A673 (cell line): ENCODE measurements around the gene ZNF33B. TPM values are rescaled to one million over a fixed set of nuclear protein-coding genes. Genes with fewer than 3 reads are reported as not detected.

ENCODE experiments used
- BruUV-seq: library from RNA; stranded (reverse); fragments of 400-500 nt; replicated peaks from 2 replicates; lab custom pipeline; 2021; lab: Mats Ljungman, UMichigan
- CTCF ChIA-PET: fragments of 300-600 bp; sonication (Branson Sonifier 250); formaldehyde crosslinking; loops from one replicate; lab custom pipeline; 2022; ENCODE audit warnings: antibody characterized with exemption; lab: Charles Lee
- POLR2A ChIA-PET: fragments of 300-600 bp; sonication (Branson Sonifier 250); formaldehyde crosslinking; loops from one replicate; lab custom pipeline; 2022; ENCODE audit warnings: antibody characterized with exemption; ENCODE audit not compliant: low non-redundant PET; lab: Charles Lee
- DNase-seq: peaks from one replicate; pipeline ENCODE4 v3.0.0-alpha.2; 2015; ENCODE audit warnings: low spot score
- H3K27ac ChIP-seq: fragments of 200-600 bp; sonication (generic); 2 replicates; pipeline ENCODE4 v1.5.1; 2016; ENCODE audit warnings: mixed run types, low read depth, mild to moderate bottlenecking, mixed read lengths, antibody characterized with exemption, low read length; ENCODE audit not compliant: poor library complexity, severe bottlenecking
- H3K27me3 ChIP-seq: fragments of 200-600 bp; sonication (generic); replicated peaks from 2 replicates; pipeline ENCODE4 v1.6.1; 2017; ENCODE audit warnings: mixed run types, low read depth, mild to moderate bottlenecking, mixed read lengths, antibody characterized with exemption, low read length; ENCODE audit not compliant: insufficient read depth, poor library complexity
- H3K36me3 ChIP-seq: fragments of 200-600 bp; sonication (generic); 2 replicates; pipeline ENCODE4 v1.6.1; 2016; ENCODE audit warnings: mixed run types, mild to moderate bottlenecking, mixed read lengths, antibody characterized with exemption, low read length; ENCODE audit not compliant: insufficient read depth, poor library complexity, severe bottlenecking
- H3K4me1 ChIP-seq: fragments of 200-600 bp; sonication (generic); 2 replicates; pipeline ENCODE4 v1.6.1; 2017; ENCODE audit warnings: mixed run types, mild to moderate bottlenecking, mixed read lengths, antibody characterized with exemption, low read length; ENCODE audit not compliant: insufficient read depth, poor library complexity, severe bottlenecking
- H3K4me3 ChIP-seq: fragments of 200-600 bp; sonication (generic); 2 replicates; pipeline ENCODE4 v1.5.1; 2016; ENCODE audit warnings: low read depth, mixed run types, mild to moderate bottlenecking, mixed read lengths, low read length; ENCODE audit not compliant: poor library complexity, severe bottlenecking
- H3K9me3 ChIP-seq: fragments of 200-600 bp; sonication (generic); 2 replicates; pipeline ENCODE4 v1.6.1; 2016; ENCODE audit warnings: mixed run types, low read depth, mild to moderate bottlenecking, mixed read lengths, antibody characterized with exemption, low read length; ENCODE audit not compliant: poor library complexity, severe bottlenecking
- CTCF ChIP-seq: fragments of 300-800, 200-600 bp; sonication (generic); conservative IDR thresholded peaks from 2 replicates; pipeline ENCODE4 v1.5.1; 2017; ENCODE audit warnings: low read depth, mild to moderate bottlenecking, antibody characterized with exemption, low read length, moderate library complexity, mixed read lengths
- EZH2 ChIP-seq: fragments of 200-600 bp; sonication (generic); IDR thresholded peaks from 2 replicates; pipeline ENCODE4 v1.6.1; 2017; ENCODE audit warnings: borderline replicate concordance, low read depth, mild to moderate bottlenecking, mixed read lengths, antibody characterized with exemption, low read length; ENCODE audit not compliant: poor library complexity, severe bottlenecking
- intact Hi-C: fragments of 100-400 bp; cut with micrococcal nuclease; formaldehyde crosslinking; loops from one replicate; pipeline ENCODE4 v1.10.0; 2022; ENCODE audit not compliant: unreplicated experiment
- total RNA-seq: library from RNA; stranded (reverse); gene quantifications from 2 replicates; pipeline ENCODE4 v1.2.3, GENCODE V29; 2021

ZNF33B gene
- total RNA-seq, 1 experiment from 2014 or later, result 18.3 TPM

- CTCF ChIA-PET, result no interaction called here
- Histone ChIP-seq H3K27me3 (no peaks in the 10 kb centered on the region), H3K4me1 (peaks cover 5% of the 10 kb centered on the region), H3K9me3 (no peaks in the 10 kb centered on the region), H3K4me3 (peak overlapping the region; percentile 72), H3K36me3 (no peaks in the 10 kb centered on the region), H3K27ac (peak overlapping the region; percentile 93)
- no peak for DNase-seq
- intact Hi-C loops, result no loop called here
- TF ChIP-seq EZH2, result no peak
- no peak for TF ChIP-seq CTCF
- BruUV-seq, result no TSS peak
- POLR2A ChIA-PET, result no interaction called here
These were observed 476 bp upstream of the ZNF33B start for GRCh38 chr10:42638821-42639270.

GRCh38 chr10:42637648-42638054 is 719 bp downstream of the ZNF33B start:
- no peak for DNase-seq
- Histone ChIP-seq H3K4me1 (peaks cover 5% of the 10 kb centered on the region), H3K27me3 (no peaks in the 10 kb centered on the region), H3K4me3 (peak overlapping the region; percentile 72), H3K9me3 (no peaks in the 10 kb centered on the region), H3K36me3 (no peaks in the 10 kb centered on the region), H3K27ac (peak overlapping the region; percentile 93)
- intact Hi-C loops, result no loop called here
- POLR2A ChIA-PET, result no interaction called here
- BruUV-seq, result no TSS peak
- CTCF ChIA-PET, result no interaction called here
- no peak for TF ChIP-seq CTCF
- no peak for TF ChIP-seq EZH2

- Histone ChIP-seq H3K4me1 (peaks cover 5% of the 10 kb centered on the region), H3K9me3 (no peaks in the 10 kb centered on the region), H3K36me3 (no peaks in the 10 kb centered on the region), H3K27ac (peak overlapping the region; percentile 93), H3K27me3 (no peaks in the 10 kb centered on the region), H3K4me3 (peak overlapping the region; percentile 72)
- ChIA-PET POLR2A (no interaction called here), CTCF (no interaction called here)
- TSS peak; percentile 37 for BruUV-seq
- no peak for TF ChIP-seq EZH2
- TF ChIP-seq CTCF, result no peak
- intact Hi-C loops, result no loop called here
- DNase-seq, result no peak
These were observed 1.2 kb downstream of the ZNF33B start for GRCh38 chr10:42637142-42637541.
